OCI-LY1 (cell line): Measurements from ENCODE around the gene ACTN4.

Source experiments
- H2AFZ ChIP-seq: fragments of 200-600 bp; sonication (generic), shearing (Covaris generic); 2 replicates; pipeline ENCODE4 v1.6.0; 2014; ENCODE audit warnings: antibody characterized with exemption, mild to moderate bottlenecking, low read length
- H3F3A ChIP-seq: fragments of 200-600 bp; sonication (generic), shearing (Covaris generic); 2 replicates; pipeline ENCODE4 v1.6.0; 2014; ENCODE audit warnings: mild to moderate bottlenecking, antibody characterized with exemption, low read length, moderate library complexity; ENCODE audit not compliant: insufficient read depth
- H3K27ac ChIP-seq: fragments of 200-600 bp; sonication (generic); 2 replicates; pipeline ENCODE4 v1.5.1; 2014; ENCODE audit warnings: low read length, mixed run types, mild to moderate bottlenecking, low read depth; ENCODE audit not compliant: poor library complexity, severe bottlenecking
- H3K27me3 ChIP-seq: fragments of 200-600 bp; sonication (generic); 2 replicates; pipeline ENCODE4 v1.6.0; 2014; ENCODE audit warnings: antibody characterized with exemption, mild to moderate bottlenecking, low read length, moderate library complexity; ENCODE audit not compliant: insufficient read depth
- H3K36me3 ChIP-seq: fragments of 200-600 bp; sonication (generic); 2 replicates; pipeline ENCODE4 v1.6.1; 2014; ENCODE audit warnings: mild to moderate bottlenecking, antibody characterized with exemption, low read length, moderate library complexity, mixed read lengths; ENCODE audit not compliant: insufficient read depth
- H3K4me1 ChIP-seq: fragments of 200-600 bp; sonication (generic); 2 replicates; pipeline ENCODE4 v1.5.1; 2014; ENCODE audit warnings: mild to moderate bottlenecking, low read length, moderate library complexity; ENCODE audit not compliant: insufficient read depth, severe bottlenecking
- H3K4me2 ChIP-seq: fragments of 200-600 bp; sonication (generic), shearing (Covaris generic); 2 replicates; pipeline ENCODE4 v1.6.1; 2014; ENCODE audit warnings: low read length
- H3K4me3 ChIP-seq: fragments of 200-600 bp; sonication (generic); 2 replicates; pipeline ENCODE4 v1.5.1; 2014; ENCODE audit warnings: low read length, low read depth, mild to moderate bottlenecking, mixed read lengths; ENCODE audit not compliant: poor library complexity, severe bottlenecking
- H3K79me2 ChIP-seq: fragments of 200-600 bp; shearing (Covaris generic); 2 replicates; pipeline ENCODE4 v1.6.1; 2016; ENCODE audit warnings: mixed run types, low read length, mixed read lengths; ENCODE audit not compliant: insufficient read depth
- H3K9ac ChIP-seq: fragments of 200-600 bp; sonication (generic), shearing (Covaris generic); 2 replicates; pipeline ENCODE4 v1.6.1; 2014; ENCODE audit warnings: mild to moderate bottlenecking, low read length, mixed read lengths
- H3K9me2 ChIP-seq: fragments of 200-600 bp; sonication (generic), shearing (Covaris generic); 2 replicates; pipeline ENCODE4 v1.6.1; 2014; ENCODE audit warnings: low read depth, mild to moderate bottlenecking, low read length, mixed read lengths
- H3K9me3 ChIP-seq: fragments of 200-600 bp; shearing (Covaris generic); 2 replicates; pipeline ENCODE4 v1.6.1; 2014; ENCODE audit warnings: low read length, mixed read lengths
- H4K20me1 ChIP-seq: fragments of 200-600 bp; sonication (generic), shearing (Covaris generic); 2 replicates; pipeline ENCODE4 v1.6.0; 2016; ENCODE audit warnings: mild to moderate bottlenecking, low read length; ENCODE audit not compliant: insufficient read depth
- CTCF ChIP-seq: fragments of 200-600 bp; sonication (generic), shearing (Covaris generic); IDR thresholded peaks from 2 replicates; pipeline ENCODE4 v1.5.1; 2017; ENCODE audit warnings: mild to moderate bottlenecking, antibody characterized with exemption, low read length, moderate library complexity, mixed read lengths
- EZH2 ChIP-seq: fragments of 200-600 bp; sonication (generic), shearing (Covaris generic); IDR thresholded peaks from 2 replicates; pipeline ENCODE4 v1.8.0; 2017; ENCODE audit warnings: borderline replicate concordance, mixed run types, mild to moderate bottlenecking, antibody characterized with exemption, low read length, moderate library complexity, mixed read lengths

The ACTN4 gene

GRCh38 chr19:38682872-38683392, 35.5 kb downstream of the ACTN4 start:
- Histone ChIP-seq H3K4me1 (peaks cover 21% of the 10 kb centered on the region), H3K4me2 (no peak overlapping the region), H3F3A (no peaks in the 10 kb centered on the region)

GRCh38 chr19:38683393-38684077, 36.1 kb downstream of the ACTN4 start:
- Histone ChIP-seq H3K36me3 (peaks cover 18% of the 10 kb centered on the region; the same call in 1 of the 2 replicates), H3K9me3 (no peaks in the 10 kb centered on the region), H4K20me1 (no peaks in the 10 kb centered on the region), H3K79me2 (peaks cover 9% of the 10 kb centered on the region; the same call in 1 of the 2 replicates), H3K9ac (no peak overlapping the region), H3K4me2 (no peak overlapping the region), H3F3A (no peaks in the 10 kb centered on the region), H3K4me3 (no peak overlapping the region), H3K9me2 (no peaks in the 10 kb centered on the region), H3K4me1 (peaks cover 21% of the 10 kb centered on the region), H2AFZ (no peak overlapping the region), H3K27ac (no peak overlapping the region), H3K27me3 (no peaks in the 10 kb centered on the region)
- TF ChIP-seq CTCF: no peak
- no peak for TF ChIP-seq EZH2

More at GRCh38 chr19:38682872-38683392, 35.5 kb downstream of the ACTN4 start:
- H3K9me2 ChIP-seq: no peaks in the 10 kb centered on the region
- H3K36me3 ChIP-seq: peaks cover 18% of the 10 kb centered on the region; the same call in 1 of the 2 replicates
- no peak for TF ChIP-seq EZH2
- no peaks in the 10 kb centered on the region for H4K20me1 ChIP-seq
- H3K79me2 ChIP-seq: peaks cover 9% of the 10 kb centered on the region; the same call in 1 of the 2 replicates
- H3K4me3 ChIP-seq: no peak overlapping the region
- H3K27ac ChIP-seq: no peak overlapping the region
- H3K9ac ChIP-seq: no peak overlapping the region
- H2AFZ ChIP-seq: no peak overlapping the region
- no peaks in the 10 kb centered on the region for H3K27me3 ChIP-seq
- H3K9me3 ChIP-seq: no peaks in the 10 kb centered on the region

GRCh38 chr19:38684078-38684861, 36.8 kb downstream of the ACTN4 start:
- Histone ChIP-seq H3K9ac (no peak overlapping the region), H3K4me3 (no peak overlapping the region), H4K20me1 (no peaks in the 10 kb centered on the region), H3K79me2 (peaks cover 9% of the 10 kb centered on the region; the same call in 1 of the 2 replicates), H3K27ac (no peak overlapping the region), H3K9me2 (no peaks in the 10 kb centered on the region), H2AFZ (no peak overlapping the region), H3K4me2 (no peak overlapping the region), H3K36me3 (peaks cover 15% of the 10 kb centered on the region; the same call in 1 of the 2 replicates), H3K27me3 (no peaks in the 10 kb centered on the region), H3F3A (no peaks in the 10 kb centered on the region), H3K9me3 (no peaks in the 10 kb centered on the region), H3K4me1 (peaks cover 21% of the 10 kb centered on the region)
- TF ChIP-seq EZH2 (no peak), CTCF (no peak)
